HG03097 (cell line): Measurements from ENCODE around the gene BID.

ENCODE experiments used
- ATAC-seq: cut with Tn5 transposase; IDR thresholded peaks from one replicate; pipeline ENCODE4 v1.9.1; 2021; ENCODE audit not compliant: unreplicated experiment, low FRiP score

The BID gene

GRCh38 chr22:17784776-17785175, 10.5 kb upstream of the BID start:
- no peak for ATAC-seq

GRCh38 chr22:17783773-17784480, 9.7 kb upstream of the BID start:
- ATAC-seq: no peak

- ATAC-seq: no peak
Observed at GRCh38 chr22:17783312-17783711, 9.0 kb upstream of the BID start.

GRCh38 chr22:17782621-17783020, 8.4 kb upstream of the BID start:
- no peak for ATAC-seq

- ATAC-seq: no peak
Observed at GRCh38 chr22:17782158-17782557, 7.9 kb upstream of the BID start.

- peak; percentile 23 for ATAC-seq
Observed at GRCh38 chr22:17781319-17782031, 7.2 kb upstream of the BID start.

- no peak for ATAC-seq
Observed at GRCh38 chr22:17780741-17781318, 6.6 kb upstream of the BID start.

- ATAC-seq: no peak
Observed at GRCh38 chr22:17780116-17780740, 6.0 kb upstream of the BID start.

GRCh38 chr22:17779286-17780115, 5.2 kb upstream of the BID start:
- ATAC-seq: no peak

GRCh38 chr22:17778412-17778976, 4.2 kb upstream of the BID start:
- no peak for ATAC-seq

GRCh38 chr22:17777717-17778044, 3.4 kb upstream of the BID start:
- ATAC-seq: no peak

GRCh38 chr22:17777005-17777716, 2.9 kb upstream of the BID start:
- ATAC-seq: peak; percentile 30

- ATAC-seq: no peak
Observed at GRCh38 chr22:17775781-17776465, 1.7 kb upstream of the BID start.

- ATAC-seq: no peak
Observed at GRCh38 chr22:17774926-17775685, 837 bp upstream of the BID start.

GRCh38 chr22:17773606-17774205, 563 bp downstream of the BID start:
- no peak for ATAC-seq

GRCh38 chr22:17772958-17773605, 1.2 kb downstream of the BID start:
- ATAC-seq: no peak

- ATAC-seq: no peak
Observed at GRCh38 chr22:17772249-17772957, 1.9 kb downstream of the BID start.
